GM18505 (cell line): ENCODE data around the gene MATCAP1.

Source experiments
- ATAC-seq: cut with Tn5 transposase; IDR thresholded peaks from one replicate; pipeline ENCODE4 v1.9.1; 2021; ENCODE audit not compliant: unreplicated experiment
- POLR2A ChIP-seq: IDR thresholded peaks from 4 replicates; pipeline ENCODE4 v1.6.1; 2011; ENCODE audit warnings: borderline replicate concordance; ENCODE audit not compliant: insufficient read depth, insufficient read length; ENCODE audit errors: extremely low read depth

MATCAP1 gene

GRCh38 chr16:67181346-67181745 lies 2.4 kb downstream of the MATCAP1 start:
- ATAC-seq: no peak
- TF ChIP-seq POLR2A: no peak

GRCh38 chr16:67180166-67180565 lies 3.6 kb downstream of the MATCAP1 start:
- no peak for TF ChIP-seq POLR2A

GRCh38 chr16:67179421-67180080 lies 4.2 kb downstream of the MATCAP1 start:
- no peak for TF ChIP-seq POLR2A
- no peak for ATAC-seq

More at GRCh38 chr16:67180166-67180565, 3.6 kb downstream of the MATCAP1 start:
- ATAC-seq: no peak

GRCh38 chr16:67177743-67178699 lies 5.7 kb downstream of the MATCAP1 start:
- ATAC-seq: no peak
- TF ChIP-seq POLR2A: no peak

GRCh38 chr16:67176662-67177061 lies 7.1 kb downstream of the MATCAP1 start:
- no peak for ATAC-seq
- TF ChIP-seq POLR2A: no peak

- no peak for ATAC-seq
- no peak for TF ChIP-seq POLR2A
These were observed 9.0 kb downstream of the MATCAP1 start for GRCh38 chr16:67174706-67175231.

GRCh38 chr16:67173808-67174705 lies 9.7 kb downstream of the MATCAP1 start:
- TF ChIP-seq POLR2A: no peak
- no peak for ATAC-seq

- no peak for TF ChIP-seq POLR2A
- no peak for ATAC-seq
These were observed 10.4 kb downstream of the MATCAP1 start for GRCh38 chr16:67173323-67173722.

GRCh38 chr16:67170949-67171649 lies 12.7 kb downstream of the MATCAP1 start:
- ATAC-seq: no peak
- no peak for TF ChIP-seq POLR2A

- peak; percentile 39 for ATAC-seq
- no peak for TF ChIP-seq POLR2A
These were observed 13.4 kb downstream of the MATCAP1 start, which contains the start of gene NOL3 for GRCh38 chr16:67170168-67170948. Gene NOL3 (plus strand): TSS chr16:67170538.

GRCh38 chr16:67169642-67170167 lies 14.1 kb downstream of the MATCAP1 start:
- ATAC-seq: peak; percentile 10
- no peak for TF ChIP-seq POLR2A
